Smooth muscle cell (in vitro differentiated cells): ENCODE data around the gene B9D2. TPM values are rescaled to one million over a fixed set of nuclear protein-coding genes. Genes with fewer than 3 reads are reported as not detected.

Experiments
- DNase-seq: peaks from one replicate; lab custom pipeline; 2025; ENCODE audit not compliant: unreplicated experiment; lab: John Stamatoyannopoulos, UW
- H2AFZ ChIP-seq: fragments of 200-600 bp; sonication (generic); 2 replicates; pipeline ENCODE4 v1.6.0; 2016; ENCODE audit warnings: antibody characterized with exemption, low read depth, mild to moderate bottlenecking
- H3F3A ChIP-seq: fragments of 200-600 bp; sonication (generic); 2 replicates; pipeline ENCODE4 v1.6.0; 2017; ENCODE audit warnings: antibody characterized with exemption, low read depth
- H3K27ac ChIP-seq: fragments of 200-600 bp; sonication (generic); 2 replicates; pipeline ENCODE4 v1.5.1; 2016; ENCODE audit warnings: low read depth, mild to moderate bottlenecking
- H3K27me3 ChIP-seq: fragments of 200-600 bp; sonication (generic); 2 replicates; pipeline ENCODE4 v1.6.1; 2016; ENCODE audit warnings: low read depth, mild to moderate bottlenecking
- H3K36me3 ChIP-seq: fragments of 200-600 bp; sonication (generic); 2 replicates; pipeline ENCODE4 v1.5.1; 2016; ENCODE audit warnings: low read depth
- H3K4me1 ChIP-seq: fragments of 200-600 bp; sonication (generic); 2 replicates; pipeline ENCODE4 v1.5.1; 2016; ENCODE audit warnings: low read depth
- H3K4me2 ChIP-seq: fragments of 200-600 bp; sonication (generic); 2 replicates; pipeline ENCODE4 v1.6.0; 2016; ENCODE audit warnings: mild to moderate bottlenecking
- H3K4me3 ChIP-seq: fragments of 200-600 bp; sonication (generic); 2 replicates; pipeline ENCODE4 v1.5.1; 2016; ENCODE audit warnings: mild to moderate bottlenecking
- H3K79me2 ChIP-seq: fragments of 200-600 bp; sonication (generic); 2 replicates; pipeline ENCODE4 v1.6.0; 2016; ENCODE audit warnings: low read depth, mild to moderate bottlenecking
- H3K9ac ChIP-seq: fragments of 200-600 bp; sonication (generic); 2 replicates; pipeline ENCODE4 v1.6.0; 2016; ENCODE audit warnings: low read depth
- H3K9me3 ChIP-seq: fragments of 200-600 bp; sonication (generic); replicated peaks from 2 replicates; pipeline ENCODE4 v1.5.1; 2016; ENCODE audit warnings: low read depth
- H4K20me1 ChIP-seq: fragments of 200-600 bp; sonication (generic); 2 replicates; pipeline ENCODE4 v1.6.0; 2016; ENCODE audit warnings: low read depth
- CTCF ChIP-seq: fragments of 200-600 bp; sonication (generic); IDR thresholded peaks from 2 replicates; pipeline ENCODE4 v1.5.1; 2017; ENCODE audit warnings: borderline replicate concordance, mild to moderate bottlenecking, antibody characterized with exemption; ENCODE audit not compliant: insufficient read depth, poor library complexity, severe bottlenecking
- WGBS: methylation state at CpG from one replicate; pipeline ENCODE4 v1.1.7; 2016; ENCODE audit warnings: low lambda C conversion rate; 5-methylcytosine and 5-hydroxymethylcytosine counted together
- polyA plus RNA-seq: library from polyadenylated mRNA; unstranded; fragments of >200 nt; fragmentation: Nextera tagmentation; extraction: Ambion mirVana; gene quantifications from 2 replicates; pipeline ENCODE4 v1.2.1, GENCODE V29; 2016
- total RNA-seq: library from RNA; depleted of rRNA; stranded (reverse); fragments of >200 nt; gene quantifications from 2 replicates; pipeline ENCODE4 v1.2.3, GENCODE V29; 2014

B9D2 gene
- total and polyA plus RNA-seq, 2 experiments from 2014 or later, result 1.6 to 12.2 TPM

GRCh38 chr19:41319500-41320184, 44.3 kb downstream of the B9D2 start:
- Histone ChIP-seq H3K79me2 (peaks cover 24% of the 10 kb centered on the region), H3K36me3 (no peaks in the 10 kb centered on the region)
- no peak for DNase-seq

GRCh38 chr19:41318696-41319499, 45.1 kb downstream of the B9D2 start:
- Histone ChIP-seq H3K36me3 (no peaks in the 10 kb centered on the region), H3K4me2 (no peak overlapping the region), H3K9ac (no peak overlapping the region), H3K79me2 (peaks cover 30% of the 10 kb centered on the region), H3F3A (peaks cover 29% of the 10 kb centered on the region), H3K4me3 (no peak overlapping the region), H3K27me3 (no peaks in the 10 kb centered on the region), H3K9me3 (no peaks in the 10 kb centered on the region), H3K4me1 (peaks cover 12% of the 10 kb centered on the region), H4K20me1 (peaks cover 45% of the 10 kb centered on the region), H3K27ac (no peak overlapping the region), H2AFZ (no peak overlapping the region)
- no peak for TF ChIP-seq CTCF
- 97% methylated on average over 19 of the region's 19 CpGs for WGBS
- no peak for DNase-seq

More at GRCh38 chr19:41319500-41320184, 44.3 kb downstream of the B9D2 start:
- WGBS, result 84% methylated on average over 20 of the region's 20 CpGs
- no peak overlapping the region for H3K27ac ChIP-seq
- H3K9ac ChIP-seq, result no peak overlapping the region
- H3K4me2 ChIP-seq, result no peak overlapping the region
- TF ChIP-seq CTCF, result no peak
- H3K27me3 ChIP-seq, result no peaks in the 10 kb centered on the region
- no peaks in the 10 kb centered on the region for H3K9me3 ChIP-seq
- peaks cover 39% of the 10 kb centered on the region for H4K20me1 ChIP-seq
- H3K4me1 ChIP-seq, result peaks cover 15% of the 10 kb centered on the region
- peaks cover 36% of the 10 kb centered on the region for H3F3A ChIP-seq
- no peak overlapping the region for H2AFZ ChIP-seq
- no peak overlapping the region for H3K4me3 ChIP-seq

DNA sequence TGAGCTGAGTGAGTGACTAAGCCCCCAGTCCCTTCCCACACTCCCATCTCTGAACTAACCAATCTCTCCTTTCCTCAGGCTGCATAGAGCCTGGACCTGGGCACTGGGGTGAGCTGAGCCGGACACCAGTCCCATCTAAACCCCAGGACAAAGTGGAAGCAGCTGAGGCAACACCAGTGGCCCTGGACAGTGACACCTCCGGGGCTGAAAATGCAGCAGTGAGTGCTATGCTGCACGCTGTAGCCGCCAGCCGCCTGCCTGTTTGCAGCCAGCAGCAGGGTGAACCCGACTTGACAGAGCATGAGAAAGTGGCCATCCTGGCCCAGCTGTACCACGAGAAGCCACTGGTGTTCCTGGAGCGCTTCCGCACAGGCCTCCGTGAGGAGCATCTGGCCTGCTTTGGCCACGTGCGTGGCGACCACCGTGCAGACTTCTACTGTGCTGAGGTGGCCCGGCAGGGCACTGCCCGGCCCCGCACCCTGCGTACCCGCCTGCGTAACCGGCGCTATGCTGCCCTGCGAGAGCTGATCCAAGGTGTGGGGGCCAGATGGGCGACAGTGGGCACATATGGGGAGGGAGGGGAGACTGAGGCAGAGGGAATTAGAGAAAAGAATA, 47.5 kb downstream of the B9D2 start:
- DNase-seq, result no peak
- H3K9ac ChIP-seq, result no peak overlapping the region
- H3K4me3 ChIP-seq, result no peak overlapping the region
- no peaks in the 10 kb centered on the region for H3K9me3 ChIP-seq
- no peak overlapping the region for H3K27ac ChIP-seq
- no peaks in the 10 kb centered on the region for H3K36me3 ChIP-seq
- H4K20me1 ChIP-seq, result peaks cover 55% of the 10 kb centered on the region
- H3K79me2 ChIP-seq, result peaks cover 48% of the 10 kb centered on the region
- 97% methylated on average over 24 of the region's 24 CpGs for WGBS
- TF ChIP-seq CTCF, result no peak
- peaks cover 3% of the 10 kb centered on the region for H3K4me1 ChIP-seq
- no peak overlapping the region for H3K4me2 ChIP-seq
- no peaks in the 10 kb centered on the region for H3K27me3 ChIP-seq
- H2AFZ ChIP-seq, result no peak overlapping the region
- peaks cover 19% of the 10 kb centered on the region for H3F3A ChIP-seq
